Stimulated activated CD4-positive, alpha-beta T cell treated with anti-CD3 and anti-CD28 coated beads, TNF-alpha, amount 100 ng/mL, for 4 hours (primary cell): ENCODE measurements around the gene MFAP4.

Experiments used
- DNase-seq, 3 experiments: peaks; one replicate each; pipeline ENCODE4 v3.0.0-alpha.2; 2020; ENCODE audit warnings: low read depth in 3 of 3

Gene MFAP4

DNA sequence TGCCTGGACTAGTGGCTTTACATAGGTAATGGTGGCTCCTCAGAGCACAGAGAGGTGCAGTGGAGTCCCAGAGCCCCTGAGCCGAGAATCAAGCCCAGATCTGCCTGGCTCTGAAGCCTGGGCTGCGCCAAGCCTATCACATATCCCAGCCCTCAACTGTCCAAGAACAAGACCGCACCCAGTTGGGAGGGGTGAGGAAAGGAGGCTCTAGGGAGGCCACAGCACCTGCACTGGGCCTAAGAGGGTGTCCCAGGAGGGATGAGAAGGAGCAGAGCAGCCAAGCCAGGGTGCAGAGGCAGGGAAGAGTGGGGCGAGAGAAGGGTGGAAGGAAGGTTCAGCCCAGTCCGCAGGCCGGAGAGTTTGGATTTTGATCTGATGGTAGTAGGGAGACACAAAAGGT lies 23.1 kb upstream of the MFAP4 start:
- DNase-seq: no peak

GRCh38 chr17:19409509-19409908 lies 22.5 kb upstream of the MFAP4 start:
- no peak for DNase-seq

DNA sequence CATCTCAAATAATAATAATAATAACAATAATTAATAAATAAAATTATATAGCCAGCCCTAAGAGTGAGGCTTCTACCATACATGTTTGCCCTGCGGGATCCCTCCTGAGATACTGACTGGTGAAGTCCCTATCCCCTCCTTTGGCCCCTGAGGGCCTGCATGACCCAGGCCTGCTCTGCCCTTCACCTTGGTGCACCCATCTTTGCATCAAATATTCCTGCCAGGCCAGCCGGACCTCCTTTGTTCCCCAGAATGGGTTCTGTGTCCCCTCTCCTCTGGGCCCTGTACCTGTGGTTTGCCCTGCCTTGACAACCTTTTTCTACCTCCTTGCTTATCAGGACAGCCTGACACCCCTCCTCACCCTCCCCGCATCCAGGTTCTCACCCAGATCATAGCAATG lies 22.1 kb upstream of the MFAP4 start:
- no peak for DNase-seq

DNA sequence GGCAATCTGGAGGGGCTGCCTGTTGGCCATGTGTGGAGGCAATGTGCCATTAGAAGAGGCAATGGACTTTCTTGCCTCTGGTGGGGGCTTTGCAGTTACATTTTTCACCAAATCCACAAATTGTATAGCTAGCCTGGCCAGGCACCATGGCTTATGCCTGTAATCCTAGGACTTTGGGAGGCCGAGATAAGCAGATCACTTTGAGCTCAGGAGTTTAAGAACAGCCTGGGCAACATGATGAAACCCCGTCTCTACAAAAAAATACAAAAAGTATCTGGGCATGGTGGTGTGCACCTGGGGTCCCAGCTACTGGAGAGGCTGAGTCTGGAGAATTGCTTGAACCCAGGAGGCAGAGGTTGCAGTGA lies 21.3 kb upstream of the MFAP4 start:
- DNase-seq: no peak

GRCh38 chr17:19407601-19408345 lies 20.8 kb upstream of the MFAP4 start:
- DNase-seq: no peak

GRCh38 chr17:19405114-19405513 lies 18.1 kb upstream of the MFAP4 start:
- no peak for DNase-seq

DNA sequence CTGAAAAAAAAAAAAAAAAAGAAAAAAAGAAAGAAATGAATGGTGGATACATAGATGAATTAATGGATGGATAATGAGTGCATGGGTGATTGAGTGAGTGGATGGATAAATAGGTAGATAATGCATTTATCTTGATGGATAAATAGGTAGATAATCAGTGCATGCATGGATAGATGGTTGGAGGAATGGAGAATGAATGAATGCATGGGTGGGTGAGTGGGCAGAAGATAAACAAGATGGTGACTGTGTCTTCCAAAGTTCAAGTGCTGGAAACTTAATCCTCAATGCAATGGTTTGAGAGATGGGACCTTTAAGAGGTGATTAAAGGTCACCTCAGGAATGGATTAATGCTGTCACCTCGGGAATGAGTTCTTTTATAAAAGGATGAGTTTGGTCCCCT lies 17.3 kb upstream of the MFAP4 start:
- no peak for DNase-seq

GRCh38 chr17:19403021-19403420 lies 16.0 kb upstream of the MFAP4 start:
- DNase-seq: no peak

GRCh38 chr17:19402171-19402570 lies 15.2 kb upstream of the MFAP4 start:
- DNase-seq: no peak

DNA sequence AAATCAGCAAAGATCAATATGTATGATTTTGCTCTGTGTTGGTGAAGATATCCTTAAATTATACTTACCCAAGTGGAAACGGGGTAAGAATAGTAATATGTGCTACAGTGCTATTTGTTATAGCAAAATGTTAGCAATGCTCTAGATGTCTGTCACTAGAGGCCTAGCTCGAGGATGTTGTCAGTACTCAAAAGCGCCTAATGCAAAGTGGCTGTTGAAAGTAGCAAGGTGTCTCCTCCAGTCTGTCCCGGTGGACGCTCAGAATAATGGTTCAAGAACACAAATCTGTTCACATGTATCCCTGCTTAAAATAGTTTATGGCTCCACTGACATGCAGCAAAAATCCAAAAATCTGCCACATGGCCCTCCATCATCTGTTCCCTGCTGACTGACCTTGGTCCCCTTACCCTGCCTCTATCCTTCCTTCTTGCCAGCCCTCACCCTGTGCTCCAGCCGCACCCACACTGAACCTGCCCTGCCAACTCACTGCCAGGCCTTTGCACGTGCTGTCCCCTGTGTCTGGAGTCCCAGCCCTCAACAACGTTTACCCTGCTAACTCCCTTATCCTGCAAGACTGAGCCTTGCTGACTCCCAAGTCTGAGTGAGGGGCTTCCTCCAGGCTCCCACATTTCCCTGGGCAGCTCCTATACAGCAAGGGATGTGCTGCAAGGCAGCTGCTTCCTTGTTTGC lies 14.5 kb upstream of the MFAP4 start:
- no peak for DNase-seq

- no peak for DNase-seq
Measured at GRCh38 chr17:19399750-19400450, 12.9 kb upstream of the MFAP4 start.

DNA sequence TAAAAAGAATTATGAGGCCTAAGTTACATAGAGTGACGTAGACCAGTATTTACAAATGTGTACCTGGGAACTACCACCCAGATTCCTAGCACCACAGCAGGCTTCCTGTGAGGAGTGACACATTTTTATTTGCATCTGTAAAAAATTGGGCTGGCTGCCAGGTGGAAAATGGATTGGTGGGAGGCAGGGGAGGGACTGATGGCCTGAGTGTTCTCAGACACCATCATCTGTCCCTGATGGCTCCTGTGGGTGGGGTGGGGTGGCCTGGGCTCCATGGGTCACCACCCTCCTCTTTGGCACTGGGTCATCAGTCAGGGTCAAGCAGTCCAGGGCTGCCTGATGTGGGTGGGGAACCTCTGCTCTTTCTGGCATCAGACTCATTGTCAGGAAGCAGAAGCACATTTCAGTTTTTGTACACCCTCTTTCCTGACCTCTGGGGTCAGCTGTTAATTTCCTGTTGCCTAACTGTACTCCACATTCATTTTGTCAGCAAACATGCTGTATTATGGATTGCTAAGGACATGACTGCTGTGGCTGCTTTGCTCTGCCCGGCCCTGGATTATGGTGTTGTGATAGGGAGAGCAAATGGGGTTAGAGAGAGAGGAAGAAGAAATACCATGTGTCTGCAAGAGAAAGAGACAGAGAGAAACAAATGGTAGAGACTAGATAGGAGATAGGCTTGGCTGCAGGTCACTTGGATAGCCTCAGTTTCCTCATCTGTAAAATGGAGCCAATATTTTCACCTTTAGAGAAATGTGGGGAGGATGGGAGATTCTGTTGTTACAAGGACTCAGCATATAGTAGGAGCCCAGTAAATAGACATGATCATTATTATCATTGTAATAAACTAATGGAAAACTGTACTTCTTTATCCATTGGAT lies 11.6 kb upstream of the MFAP4 start:
- DNase-seq: no peak

- DNase-seq: no peak
Measured at GRCh38 chr17:19397556-19398041, 10.6 kb upstream of the MFAP4 start.

- DNase-seq: no peak
Measured at GRCh38 chr17:19392303-19392702, 5.3 kb upstream of the MFAP4 start.

GRCh38 chr17:19391432-19391831 lies 4.4 kb upstream of the MFAP4 start:
- DNase-seq: no peak

DNA sequence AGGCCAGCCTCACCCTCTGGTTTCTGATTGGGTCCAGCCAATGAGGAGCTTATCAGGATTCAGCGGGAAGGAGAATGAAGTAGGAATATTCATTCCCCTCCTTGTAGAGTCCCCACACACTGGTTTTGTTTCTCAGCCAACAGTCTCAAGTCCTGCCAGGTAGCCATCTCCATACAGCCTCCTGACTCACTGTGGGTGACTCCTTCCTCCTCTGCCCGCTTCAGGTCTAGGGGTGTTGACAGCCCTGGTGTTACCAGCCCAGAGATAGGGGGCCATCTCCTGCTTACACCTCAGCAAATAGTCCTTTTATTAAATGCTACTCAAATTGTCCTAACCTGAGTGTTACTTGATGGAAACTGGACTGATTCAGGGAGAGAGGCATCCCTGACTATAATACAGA lies 4.0 kb upstream of the MFAP4 start:
- DNase-seq: no peak

GRCh38 chr17:19388791-19389785 lies 2.1 kb upstream of the MFAP4 start:
- no peak for DNase-seq

DNA sequence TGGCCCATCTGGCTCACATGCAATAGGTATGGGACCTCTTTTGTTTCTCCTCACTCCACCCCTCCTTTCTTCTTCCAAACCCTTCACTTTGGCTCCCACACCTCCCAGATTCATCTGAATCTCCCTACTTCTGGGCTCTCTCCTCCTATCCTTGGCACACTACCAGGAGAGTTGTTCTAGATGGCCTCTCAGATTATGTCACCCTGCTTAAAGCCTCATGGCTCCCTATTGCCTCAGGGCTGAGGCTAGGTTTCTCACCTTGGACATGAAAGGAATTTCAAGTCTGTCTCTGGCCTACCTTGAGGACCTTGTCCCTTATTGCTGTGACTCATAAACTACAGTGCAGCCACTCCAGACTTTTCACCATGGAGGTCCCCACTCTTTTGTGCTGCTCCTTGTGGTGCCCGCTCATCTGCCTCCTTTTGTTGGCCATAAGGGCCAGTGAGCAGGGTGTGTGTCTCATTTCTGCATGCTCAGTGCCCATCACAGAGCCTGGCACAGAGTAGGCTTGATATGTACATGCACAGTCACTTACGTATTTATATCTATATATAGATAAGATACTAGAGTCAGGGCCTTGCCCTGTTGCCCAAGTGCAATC lies 1.0 kb upstream of the MFAP4 start:
- no peak for DNase-seq

DNA sequence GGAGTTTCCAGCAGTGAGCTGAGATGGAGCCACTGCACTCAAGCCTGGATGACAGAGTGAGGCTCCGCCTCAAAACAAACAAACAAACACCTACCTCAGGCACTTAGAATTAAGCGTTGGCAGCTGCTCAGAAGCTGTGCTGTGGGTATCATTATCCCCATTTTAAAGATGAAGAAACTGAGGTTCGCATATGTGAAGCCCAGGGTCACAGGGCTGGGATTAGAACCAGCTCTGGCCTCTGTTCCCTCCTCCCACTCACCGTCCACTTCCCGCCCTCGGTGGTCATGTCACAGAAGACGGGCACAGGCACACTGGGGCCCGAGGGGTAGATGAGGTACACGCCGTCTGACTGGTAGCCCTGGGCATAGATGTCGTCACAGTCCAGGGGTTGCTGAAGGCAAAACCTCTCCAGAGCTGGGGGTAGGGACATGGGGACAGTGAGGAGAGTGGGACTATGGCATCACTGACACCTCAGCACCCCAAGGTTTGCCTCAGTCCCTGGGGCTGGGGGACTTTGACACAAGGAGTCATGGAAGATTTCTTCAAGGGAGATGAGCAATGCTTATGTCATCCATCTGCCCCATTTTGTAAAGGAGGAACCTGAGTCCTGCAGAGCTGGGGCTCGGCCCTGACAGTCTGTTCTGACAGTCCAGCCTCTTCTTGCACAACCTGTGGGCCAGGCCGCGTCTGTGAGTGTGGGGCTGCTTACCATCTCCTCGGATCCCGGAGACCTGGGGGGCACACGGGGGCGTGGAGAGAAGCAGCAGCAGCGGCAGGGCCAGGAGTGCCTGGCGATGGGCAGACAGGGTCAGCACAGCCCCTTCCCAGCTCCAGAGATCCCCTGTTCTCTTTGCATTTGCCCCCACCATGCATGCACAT lies 700 bp downstream of the MFAP4 start:
- DNase-seq: no peak
